Heart right ventricle (tissue), 16 donors: ENCODE measurements around the gene PCDH15. TPM values are rescaled to one million over a fixed set of nuclear protein-coding genes. Genes with fewer than 3 reads are reported as not detected.

Experiments used
- ATAC-seq, 8 donors: fragments of 200-7000 bp; cut with Tn5 transposase; one replicate each; pipeline ENCODE4 v1.9.1; 2020; ENCODE audit warnings: mild to moderate bottlenecking in 8 of 8, moderate library complexity in 8 of 8, moderate number of reproducible peaks in 1 of 8
- DNase-seq, 2 donors: peaks; one replicate each; pipeline ENCODE4 v3.0.0-alpha.2; 2020
- H3K27ac ChIP-seq, 10 donors: fragments of 200-600 bp; sonication (generic) in 2 of 10; one replicate each; pipeline versions ENCODE4 v1.5.0 to v1.8.0; 2020 to 2022; ENCODE audit warnings: mild to moderate bottlenecking in 3 of 10
- H3K27me3 ChIP-seq, 7 donors: fragments of 200-600 bp; one replicate each; pipeline ENCODE4 v1.8.0; 2021 to 2022; ENCODE audit warnings: mild to moderate bottlenecking in 2 of 7
- H3K36me3 ChIP-seq, 9 donors: fragments of 200-600 bp; sonication (generic) in 1 of 9; one replicate each; pipeline versions ENCODE4 v1.5.0 to v1.8.0; 2020 to 2022; ENCODE audit warnings: mild to moderate bottlenecking in 2 of 9
- H3K4me1 ChIP-seq, 9 donors: fragments of 200-600 bp; sonication (generic) in 1 of 9; one replicate each; pipeline versions ENCODE4 v1.5.0 to v1.8.0; 2020 to 2022; ENCODE audit warnings: mild to moderate bottlenecking in 4 of 9
- H3K4me3 ChIP-seq, 10 donors: fragments of 200-600 bp; sonication (generic) in 2 of 10; one replicate each; pipeline versions ENCODE4 v1.5.0 to v1.8.0; 2020 to 2022; ENCODE audit warnings: mild to moderate bottlenecking in 7 of 10, moderate library complexity in 2 of 10
- H3K9me3 ChIP-seq, 11 donors: fragments of 200-600 bp in 10 of 11; sonication (generic) in 2 of 11; one replicate each; pipeline versions ENCODE4 v1.5.0 to v1.8.0; 2013 to 2022; ENCODE audit warnings: mild to moderate bottlenecking in 2 of 11, control low read depth in 1 of 11, moderate library complexity in 1 of 11
- CTCF ChIP-seq, 9 donors: fragments of 200-600 bp; sonication (generic) in 2 of 9; IDR thresholded peaks; one replicate each; pipeline versions ENCODE4 v1.5.0 to v1.8.0; 2021 to 2022; ENCODE audit warnings: antibody characterized with exemption in 9 of 9, mild to moderate bottlenecking in 5 of 9, moderate library complexity in 1 of 9
- WGBS, 2 donors: extraction: QIAGEN DNeasy Blood & Tissue Kit; methylation state at CpG; one replicate each; pipeline ENCODE4 v1.1.7; 2013; ENCODE audit warnings: inconsistent platforms in 1 of 2; 5-methylcytosine and 5-hydroxymethylcytosine counted together
- intact Hi-C, 10 donors: fragments of 100-400 bp; cut with DNase I; formaldehyde crosslinking; loops; one replicate each; pipeline versions ENCODE4 v1.11.1 to v1.14.2; 2022
- polyA plus RNA-seq, 2 donors: library from polyadenylated mRNA; stranded (reverse); fragments of 200-250 nt; gene quantifications; one replicate each; pipeline ENCODE4 v1.2.3, GENCODE V29; 2013
- total RNA-seq, 10 donors: library from RNA; stranded (reverse); fragmentation: NEBNext Ultra II Directional in 3 of 10; extraction: Animal tissue kit (Norgen Biotek cat#: 25700) in 3 of 10; gene quantifications; one replicate each; pipeline versions ENCODE4 v1.2.1 to v1.2.4, GENCODE V29; 2021 to 2023
- donor health status: Arrhythmogenic right ventricular cardiomyopathy.
- donor health status: ischemic (EF 13 %, LVEDD 7.1; RV severe dilation, severe dysfunction).
- donor health status: healthy with polysubstance abuse.
- donor health status: DM: no; HTN: yes; CAD: no.
- donor health status: DM: no; HTN: no; CAD: no.
- donor health status: ischemic (EF 25% LVEDD 6.9; RV normal size, moderate dysfunction).
- donor health status: ischemic (EF 25% LVEDD 5.7; RV mildly dilated, moderate dysfunction).
- donor health status: healthy.
- donor health status: DM: yes; HTN: yes; CAD: no.
- donor health status: Ischemic cardiomyopathy.
- donor health status: ischemic (EF 35%, LVEDD 5.7; RV mildly dilated, moderate dysfunction).
- donor health status: nonischemic (EF 11% LVEDD 7.7; RV severe dilation, severe dysfunction).
- donor health status: DM: yes; HTN: yes; CAD: no.
- donor health status: PGD.
- donor health status: ischemic (EF 29% LVEDD 5.4; RV normal size, mild dysfunction).
- donor health status: nonischemic (EF 23%, LVEDD 6.1; RV moderate dilation, normal function).

PCDH15 gene
- total and polyA plus RNA-seq, 12 donors, result 0.05 to 1.00 (median 0.34) TPM

GRCh38 chr10:54622017-54622416 is 179.0 kb downstream of the PCDH15 start:
- H3K9me3 ChIP-seq, result no peaks in the 10 kb centered on the region
- 9 to 19% methylated on average over 3 of the region's 3 CpGs for WGBS, 2 donors
- H3K27me3 ChIP-seq, result no peaks in the 10 kb centered on the region
- H3K27ac ChIP-seq, result no peak overlapping the region
- ATAC-seq (no peak), DNase-seq (no peak)
- intact Hi-C loops, result no loop called here
- no peak overlapping the region for H3K4me3 ChIP-seq
- H3K4me1 ChIP-seq, result no peaks in the 10 kb centered on the region
- H3K36me3 ChIP-seq, result no peaks in the 10 kb centered on the region
- TF ChIP-seq CTCF (IDR thresholded peaks at IDR 0.05), result no peak

DNA sequence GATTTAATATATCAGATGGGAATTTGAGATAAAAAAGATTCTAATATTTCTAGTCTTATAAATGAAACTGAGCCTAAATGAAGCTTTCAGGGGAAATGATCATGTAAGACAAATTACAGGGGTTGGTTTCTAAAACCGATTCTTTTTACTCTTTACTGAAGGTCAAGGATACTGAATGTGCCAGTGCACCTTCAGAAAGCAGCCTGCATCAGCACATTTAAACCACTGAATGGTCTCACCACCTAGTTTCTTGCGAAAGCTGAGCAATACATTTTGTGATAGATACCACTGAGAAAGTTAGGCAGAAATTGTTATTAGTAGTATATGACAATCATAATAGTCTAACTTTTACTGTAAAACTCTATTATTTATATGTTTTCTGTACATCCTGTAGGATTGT is 180.7 kb downstream of the PCDH15 start:
- ATAC-seq, result no peak
- H3K4me1 ChIP-seq, result no peaks in the 10 kb centered on the region
- H3K27ac ChIP-seq, result no peak overlapping the region
- no peak overlapping the region for H3K4me3 ChIP-seq
- intact Hi-C loops, result no loop called here
- no peak for DNase-seq
- no peak for TF ChIP-seq CTCF (IDR thresholded peaks at IDR 0.05)
- no peaks in the 10 kb centered on the region for H3K9me3 ChIP-seq
- WGBS, 2 donors, result 59 to 65% methylated on average over 2 of the region's 2 CpGs
- H3K36me3 ChIP-seq, result no peaks in the 10 kb centered on the region
- no peaks in the 10 kb centered on the region for H3K27me3 ChIP-seq

DNA sequence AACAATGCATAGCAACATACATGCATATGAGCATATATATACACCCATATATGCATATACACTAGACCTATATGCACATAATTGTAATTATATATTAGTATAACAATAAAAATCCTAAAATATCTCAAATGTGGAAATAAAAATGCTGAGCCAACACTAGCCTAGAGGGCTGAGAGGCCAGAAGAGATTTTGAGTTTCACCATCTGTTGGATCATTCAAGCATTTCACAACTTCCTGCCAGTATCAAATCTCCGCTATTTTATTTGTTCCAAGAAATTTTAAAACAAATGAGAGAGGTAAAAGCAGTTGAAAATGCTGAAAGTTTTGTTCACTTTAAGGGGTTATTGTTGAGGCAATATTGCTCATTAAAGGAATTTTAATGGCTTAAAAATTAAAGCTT is 187.0 kb downstream of the PCDH15 start:
- WGBS, 2 donors, result 34 to 38% methylated on average over 1 of the region's 1 CpG
- TF ChIP-seq CTCF (IDR thresholded peaks at IDR 0.05), result no peak
- Histone ChIP-seq H3K4me3 (no peak overlapping the region), H3K36me3 (no peaks in the 10 kb centered on the region), H3K27ac (no peak overlapping the region), H3K27me3 (no peaks in the 10 kb centered on the region), H3K9me3 (no peaks in the 10 kb centered on the region), H3K4me1 (no peaks in the 10 kb centered on the region)
- intact Hi-C loops, result no loop called here
- DNase-seq (no peak), ATAC-seq (peak in 1 of 8 donors; percentile 31)

DNA sequence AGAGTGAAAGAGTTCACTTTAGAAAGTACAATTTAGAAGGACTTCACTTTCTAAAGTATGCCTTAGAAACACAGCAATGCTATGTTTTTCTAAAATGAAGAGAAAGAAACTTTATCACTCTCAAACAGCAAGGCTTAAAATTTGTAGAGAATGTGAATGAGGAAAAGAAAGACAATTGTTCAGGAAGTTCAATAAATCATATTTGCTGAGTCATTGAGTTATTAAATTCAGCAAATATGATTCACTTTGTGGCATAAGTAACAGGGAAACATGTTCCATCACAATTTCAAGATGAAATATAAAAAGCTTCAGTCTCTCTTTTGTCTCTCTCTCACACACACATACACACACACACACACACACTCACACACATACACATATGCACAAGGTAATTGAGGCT is 187.9 kb downstream of the PCDH15 start:
- DNase-seq (no peak), ATAC-seq (no peak)
- Histone ChIP-seq H3K4me1 (no peaks in the 10 kb centered on the region), H3K27me3 (no peaks in the 10 kb centered on the region), H3K9me3 (no peaks in the 10 kb centered on the region), H3K27ac (no peak overlapping the region), H3K36me3 (no peaks in the 10 kb centered on the region), H3K4me3 (no peak overlapping the region)
- intact Hi-C loops, result no loop called here
- no peak for TF ChIP-seq CTCF (IDR thresholded peaks at IDR 0.05)

DNA sequence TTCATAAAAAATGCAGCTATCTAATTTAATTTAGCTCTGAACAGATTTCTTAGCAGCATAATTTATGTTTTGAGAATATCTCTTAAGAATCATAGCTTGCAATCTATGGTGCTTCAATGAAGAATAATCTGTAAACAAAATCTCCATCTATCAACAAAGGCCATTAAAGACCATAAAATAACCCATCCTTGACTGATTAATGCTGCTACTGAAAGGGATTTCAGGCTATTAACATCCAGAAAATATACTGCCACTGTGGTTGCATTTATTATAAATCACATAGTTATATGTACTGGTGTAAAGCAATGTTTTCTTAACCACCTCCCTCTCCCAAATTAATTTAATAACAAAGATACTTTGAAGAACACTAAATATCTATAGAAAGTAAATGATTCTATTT is 191.6 kb downstream of the PCDH15 start:
- DNase-seq, result no peak
- no peak for ATAC-seq
- no peaks in the 10 kb centered on the region for H3K4me1 ChIP-seq
- H3K4me3 ChIP-seq, result no peak overlapping the region
- no peaks in the 10 kb centered on the region for H3K36me3 ChIP-seq
- H3K27me3 ChIP-seq, result no peaks in the 10 kb centered on the region
- no peaks in the 10 kb centered on the region for H3K9me3 ChIP-seq
- intact Hi-C loops, result no loop called here
- TF ChIP-seq CTCF (IDR thresholded peaks at IDR 0.05), result no peak
- no peak overlapping the region for H3K27ac ChIP-seq
